Heart right ventricle (tissue), 16 donors: Measurements from ENCODE around the gene SMCHD1. TPM values are rescaled to one million over a fixed set of nuclear protein-coding genes. Genes with fewer than 3 reads are reported as not detected.
A peak's percentile ranks its signal among the peaks of the same experiment; 100 is the strongest.
"Not testable (repeated sequence)": the region's sequence is repeated elsewhere in the genome, so short reads cannot be mapped to it uniquely, and the experiment has no call there.

Experiments
- ATAC-seq, 8 donors: fragments of 200-7000 bp; cut with Tn5 transposase; one replicate each; pipeline ENCODE4 v1.9.1; 2020; ENCODE audit warnings: mild to moderate bottlenecking in 8 of 8, moderate library complexity in 8 of 8, moderate number of reproducible peaks in 1 of 8
- DNase-seq, 2 donors: peaks; one replicate each; pipeline ENCODE4 v3.0.0-alpha.2; 2020
- H3K27ac ChIP-seq, 10 donors: fragments of 200-600 bp; sonication (generic) in 2 of 10; one replicate each; pipeline versions ENCODE4 v1.5.0 to v1.8.0; 2020 to 2022; ENCODE audit warnings: mild to moderate bottlenecking in 3 of 10
- H3K27me3 ChIP-seq, 7 donors: fragments of 200-600 bp; one replicate each; pipeline ENCODE4 v1.8.0; 2021 to 2022; ENCODE audit warnings: mild to moderate bottlenecking in 2 of 7
- H3K36me3 ChIP-seq, 9 donors: fragments of 200-600 bp; sonication (generic) in 1 of 9; one replicate each; pipeline versions ENCODE4 v1.5.0 to v1.8.0; 2020 to 2022; ENCODE audit warnings: mild to moderate bottlenecking in 2 of 9
- H3K4me1 ChIP-seq, 9 donors: fragments of 200-600 bp; sonication (generic) in 1 of 9; one replicate each; pipeline versions ENCODE4 v1.5.0 to v1.8.0; 2020 to 2022; ENCODE audit warnings: mild to moderate bottlenecking in 4 of 9
- H3K4me3 ChIP-seq, 10 donors: fragments of 200-600 bp; sonication (generic) in 2 of 10; one replicate each; pipeline versions ENCODE4 v1.5.0 to v1.8.0; 2020 to 2022; ENCODE audit warnings: mild to moderate bottlenecking in 7 of 10, moderate library complexity in 2 of 10
- H3K9me3 ChIP-seq, 11 donors: fragments of 200-600 bp in 10 of 11; sonication (generic) in 2 of 11; one replicate each; pipeline versions ENCODE4 v1.5.0 to v1.8.0; 2013 to 2022; ENCODE audit warnings: mild to moderate bottlenecking in 2 of 11, control low read depth in 1 of 11, moderate library complexity in 1 of 11
- CTCF ChIP-seq, 9 donors: fragments of 200-600 bp; sonication (generic) in 2 of 9; IDR thresholded peaks; one replicate each; pipeline versions ENCODE4 v1.5.0 to v1.8.0; 2021 to 2022; ENCODE audit warnings: antibody characterized with exemption in 9 of 9, mild to moderate bottlenecking in 5 of 9, moderate library complexity in 1 of 9
- WGBS, 2 donors: extraction: QIAGEN DNeasy Blood & Tissue Kit; methylation state at CpG; one replicate each; pipeline ENCODE4 v1.1.7; 2013; ENCODE audit warnings: inconsistent platforms in 1 of 2; 5-methylcytosine and 5-hydroxymethylcytosine counted together
- intact Hi-C, 10 donors: fragments of 100-400 bp; cut with DNase I; formaldehyde crosslinking; loops; one replicate each; pipeline versions ENCODE4 v1.11.1 to v1.14.2; 2022
- polyA plus RNA-seq, 2 donors: library from polyadenylated mRNA; stranded (reverse); fragments of 200-250 nt; gene quantifications; one replicate each; pipeline ENCODE4 v1.2.3, GENCODE V29; 2013
- total RNA-seq, 10 donors: library from RNA; stranded (reverse); fragmentation: NEBNext Ultra II Directional in 3 of 10; extraction: Animal tissue kit (Norgen Biotek cat#: 25700) in 3 of 10; gene quantifications; one replicate each; pipeline versions ENCODE4 v1.2.1 to v1.2.4, GENCODE V29; 2021 to 2023
- donor health status: Arrhythmogenic right ventricular cardiomyopathy.
- donor health status: ischemic (EF 13 %, LVEDD 7.1; RV severe dilation, severe dysfunction).
- donor health status: healthy with polysubstance abuse.
- donor health status: DM: no; HTN: yes; CAD: no.
- donor health status: DM: no; HTN: no; CAD: no.
- donor health status: ischemic (EF 25% LVEDD 6.9; RV normal size, moderate dysfunction).
- donor health status: ischemic (EF 25% LVEDD 5.7; RV mildly dilated, moderate dysfunction).
- donor health status: healthy.
- donor health status: DM: yes; HTN: yes; CAD: no.
- donor health status: Ischemic cardiomyopathy.
- donor health status: ischemic (EF 35%, LVEDD 5.7; RV mildly dilated, moderate dysfunction).
- donor health status: nonischemic (EF 11% LVEDD 7.7; RV severe dilation, severe dysfunction).
- donor health status: DM: yes; HTN: yes; CAD: no.
- donor health status: PGD.
- donor health status: ischemic (EF 29% LVEDD 5.4; RV normal size, mild dysfunction).
- donor health status: nonischemic (EF 23%, LVEDD 6.1; RV moderate dilation, normal function).

SMCHD1 gene
- total and polyA plus RNA-seq, 12 donors = 6.3 to 35.3 (median 30.3) TPM

GRCh38 chr18:2825613-2826175 lies 170.2 kb downstream of the SMCHD1 start:
- no peak for TF ChIP-seq CTCF (IDR thresholded peaks at IDR 0.05)
- Histone ChIP-seq H3K36me3 (no peaks in the 10 kb centered on the region), H3K4me1 (peaks cover 0 to 11% (median 8%) of the 10 kb centered on the region in 9 donors), H3K4me3 (no peak overlapping the region), H3K27ac (no peak overlapping the region), H3K27me3 (no peaks in the 10 kb centered on the region), H3K9me3 (peaks cover 0 to 7% (median 0%) of the 10 kb centered on the region in 11 donors)
- DNase-seq (no peak), ATAC-seq (no peak)
- intact Hi-C loops = no loop called here
- 90 to 94% methylated on average over 3 of the region's 3 CpGs for WGBS, 2 donors

- 19 to 28% methylated on average over 10 of the region's 10 CpGs for WGBS, 2 donors
- no peak for TF ChIP-seq CTCF (IDR thresholded peaks at IDR 0.05)
- DNase-seq = peak; percentile 7 to 14
Observed at GRCh38 chr18:2826581-2826980, 171.1 kb downstream of the SMCHD1 start.

GRCh38 chr18:2827061-2827460 lies 171.5 kb downstream of the SMCHD1 start:
- H3K4me1 ChIP-seq = peaks cover 0 to 11% (median 8%) of the 10 kb centered on the region in 9 donors
- WGBS, 2 donors = 88 to 89% methylated on average over 5 of the region's 5 CpGs
- H3K36me3 ChIP-seq = no peaks in the 10 kb centered on the region
- ATAC-seq (no peak), DNase-seq (no peak)
- TF ChIP-seq CTCF (IDR thresholded peaks at IDR 0.05) = no peak
- no peak overlapping the region for H3K4me3 ChIP-seq
- peak overlapping the region in 1 of 10 donors; percentile 18 for H3K27ac ChIP-seq
- intact Hi-C loops = no loop called here
- no peaks in the 10 kb centered on the region for H3K27me3 ChIP-seq
- H3K9me3 ChIP-seq = peaks cover 0 to 7% (median 0%) of the 10 kb centered on the region in 11 donors

More at GRCh38 chr18:2826581-2826980, 171.1 kb downstream of the SMCHD1 start:
- peak in 7 of 8 donors; percentile 46 to 95 (median 67) for ATAC-seq
- peaks cover 0 to 11% (median 8%) of the 10 kb centered on the region in 9 donors for H3K4me1 ChIP-seq
- intact Hi-C loops = no loop called here
- H3K4me3 ChIP-seq = no peak overlapping the region
- H3K9me3 ChIP-seq = peaks cover 0 to 7% (median 0%) of the 10 kb centered on the region in 11 donors
- no peaks in the 10 kb centered on the region for H3K27me3 ChIP-seq
- no peaks in the 10 kb centered on the region for H3K36me3 ChIP-seq
- peak overlapping the region in 1 of 10 donors; percentile 18 for H3K27ac ChIP-seq

GRCh38 chr18:2836118-2836517 lies 180.6 kb downstream of the SMCHD1 start:
- peaks cover 0 to 12% (median 0%) of the 10 kb centered on the region in 11 donors for H3K9me3 ChIP-seq
- H3K27ac ChIP-seq, intact Hi-C loops, H3K4me1 ChIP-seq, ATAC-seq, H3K4me3 ChIP-seq, H3K36me3 ChIP-seq, DNase-seq, H3K27me3 ChIP-seq: not testable (repeated sequence)
- WGBS, 2 donors = 93 to 98% methylated on average over 3 of the region's 3 CpGs

- H3K27ac ChIP-seq, H3K4me3 ChIP-seq, H3K36me3 ChIP-seq, H3K4me1 ChIP-seq, ATAC-seq, DNase-seq, H3K27me3 ChIP-seq: not testable (repeated sequence)
- intact Hi-C loops = loop anchor here in 1 of 10 donors (1.0 kb wide), 1 partner anchor 13 kb away; no protein-coding TSS in a partner anchor
- peaks cover 0 to 12% (median 0%) of the 10 kb centered on the region in 11 donors for H3K9me3 ChIP-seq
Observed at GRCh38 chr18:2837290-2837689, 181.8 kb downstream of the SMCHD1 start.
